Measurements from ENCODE around the gene IGF1R. TPM values are rescaled to one million over a fixed set of nuclear protein-coding genes. Genes with fewer than 3 reads are reported as not detected.

Gene IGF1R
- total RNA-seq, 2 experiments from 2014 or later, result 22.8 to 24.7 TPM

DNA sequence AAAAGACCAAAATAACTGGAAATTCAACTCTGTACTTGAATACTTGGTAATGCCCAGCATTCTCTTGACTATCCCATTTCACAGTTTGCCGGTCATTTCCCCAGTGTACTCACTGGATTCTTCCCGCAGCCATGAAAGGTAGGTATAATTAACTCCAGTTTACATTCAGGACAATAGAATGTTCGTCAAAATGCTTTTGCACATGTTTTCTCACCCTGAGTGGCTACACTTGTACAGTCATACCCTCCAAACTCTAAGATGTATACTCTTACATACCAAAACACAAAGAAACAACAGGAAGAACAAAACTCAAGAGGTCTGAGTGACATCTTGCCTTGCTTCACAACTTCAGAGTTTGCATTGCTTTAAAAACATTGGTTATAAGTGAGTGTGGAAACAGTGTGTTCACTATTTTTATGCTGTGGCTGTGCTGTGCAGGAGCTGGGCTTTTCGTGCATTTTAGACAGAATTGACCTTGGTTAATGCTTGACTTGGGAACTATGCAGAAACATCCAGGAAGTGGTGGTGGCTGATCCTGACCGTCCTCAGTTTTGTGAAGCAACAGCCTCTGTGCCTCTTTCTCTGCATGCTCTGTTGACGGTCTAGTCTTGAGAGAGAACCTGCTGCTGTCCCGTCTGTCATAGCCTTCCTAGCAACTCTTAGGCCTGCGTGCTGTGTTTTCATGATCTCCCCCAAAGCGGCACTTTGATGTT lies 90.5 kb downstream of the IGF1R start:
- Mint-ChIP-seq H3K4me1 (ENCODE audit: low read depth) (peaks cover 67% of the 10 kb centered on the region), H3K27ac (no peak overlapping the region), H3K9me3 (no peaks in the 10 kb centered on the region), H3K36me3 (ENCODE audit: low read depth) (peaks cover 2% of the 10 kb centered on the region), H3K27me3 (no peaks in the 10 kb centered on the region), H3K4me3 (no peak overlapping the region)
- intact Hi-C loops (cut with micrococcal nuclease), result no loop called here
- CTCF ChIA-PET, result interaction anchor here (1.2 kb wide), 1 partner anchor 41 kb away, joined by 3 read pairs; no protein-coding TSS in a partner anchor
- no peak for TF ChIP-seq CTCF (IDR thresholded peaks at IDR 0.05)
- POLR2A ChIA-PET, result no interaction called here
- DNase-seq, result no peak
- ATAC-seq, result peak; percentile 56

- no peaks in the 10 kb centered on the region for H3K27me3 Mint-ChIP-seq
- ChIA-PET CTCF (interaction anchor here (1.2 kb wide), 2 partner anchors 39 to 81 kb away, joined by 3 read pairs; no protein-coding TSS in a partner anchor), POLR2A (no interaction called here)
- peaks cover 70% of the 10 kb centered on the region for H3K4me1 Mint-ChIP-seq (ENCODE audit: low read depth)
- intact Hi-C loops (cut with micrococcal nuclease), result no loop called here
- H3K9me3 Mint-ChIP-seq, result no peaks in the 10 kb centered on the region
- peaks cover 2% of the 10 kb centered on the region for H3K36me3 Mint-ChIP-seq (ENCODE audit: low read depth)
- H3K27ac Mint-ChIP-seq, result no peak overlapping the region
- no peak for TF ChIP-seq CTCF (IDR thresholded peaks at IDR 0.05)
- no peak overlapping the region for H3K4me3 Mint-ChIP-seq
- no peak for ATAC-seq
- DNase-seq, result no peak
Measured at GRCh38 chr15:98740295-98740694, 92.0 kb downstream of the IGF1R start.

- intact Hi-C loops (cut with micrococcal nuclease), result no loop called here
- ChIA-PET POLR2A (no interaction called here), CTCF (interaction anchor here (1.2 kb wide), 1 partner anchor 81 kb away, joined by 3 read pairs; no protein-coding TSS in a partner anchor)
- ATAC-seq (no peak), DNase-seq (no peak)
- peaks cover 2% of the 10 kb centered on the region for H3K36me3 Mint-ChIP-seq (ENCODE audit: low read depth)
- H3K4me1 Mint-ChIP-seq (ENCODE audit: low read depth), result peaks cover 71% of the 10 kb centered on the region
- no peaks in the 10 kb centered on the region for H3K9me3 Mint-ChIP-seq
- H3K27ac Mint-ChIP-seq, result no peak overlapping the region
- no peak for TF ChIP-seq CTCF (IDR thresholded peaks at IDR 0.05)
- no peaks in the 10 kb centered on the region for H3K27me3 Mint-ChIP-seq
- no peak overlapping the region for H3K4me3 Mint-ChIP-seq
Measured at GRCh38 chr15:98740963-98741362, 92.6 kb downstream of the IGF1R start.

DNA sequence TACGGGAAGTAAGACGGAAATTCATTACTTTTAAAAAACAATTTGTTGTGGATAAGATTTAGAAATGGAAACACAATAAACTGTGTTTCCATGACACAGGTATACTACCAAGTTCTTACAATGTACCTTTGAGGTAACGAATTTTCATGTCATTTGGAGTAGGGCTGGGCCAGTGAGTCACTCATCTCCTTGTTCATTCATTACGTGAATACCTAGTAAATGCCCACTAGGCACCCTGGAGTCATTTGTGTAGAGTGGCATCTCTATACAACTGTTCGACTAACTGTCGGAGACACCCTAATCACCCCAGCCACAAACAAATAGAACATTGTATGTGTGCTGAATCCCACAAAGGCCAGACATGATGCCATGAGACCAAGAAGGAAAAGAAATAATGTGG lies 94.8 kb downstream of the IGF1R start:
- ATAC-seq (no peak), DNase-seq (no peak)
- H3K4me1 Mint-ChIP-seq (ENCODE audit: low read depth), result peaks cover 69% of the 10 kb centered on the region
- no peaks in the 10 kb centered on the region for H3K9me3 Mint-ChIP-seq
- TF ChIP-seq CTCF (IDR thresholded peaks at IDR 0.05), result no peak
- H3K27me3 Mint-ChIP-seq, result no peaks in the 10 kb centered on the region
- H3K27ac Mint-ChIP-seq, result no peak overlapping the region
- H3K36me3 Mint-ChIP-seq (ENCODE audit: low read depth), result peaks cover 2% of the 10 kb centered on the region
- POLR2A ChIA-PET, result no interaction called here
- H3K4me3 Mint-ChIP-seq, result no peak overlapping the region
- CTCF ChIA-PET, result no interaction called here
- intact Hi-C loops (cut with micrococcal nuclease), result no loop called here

DNA sequence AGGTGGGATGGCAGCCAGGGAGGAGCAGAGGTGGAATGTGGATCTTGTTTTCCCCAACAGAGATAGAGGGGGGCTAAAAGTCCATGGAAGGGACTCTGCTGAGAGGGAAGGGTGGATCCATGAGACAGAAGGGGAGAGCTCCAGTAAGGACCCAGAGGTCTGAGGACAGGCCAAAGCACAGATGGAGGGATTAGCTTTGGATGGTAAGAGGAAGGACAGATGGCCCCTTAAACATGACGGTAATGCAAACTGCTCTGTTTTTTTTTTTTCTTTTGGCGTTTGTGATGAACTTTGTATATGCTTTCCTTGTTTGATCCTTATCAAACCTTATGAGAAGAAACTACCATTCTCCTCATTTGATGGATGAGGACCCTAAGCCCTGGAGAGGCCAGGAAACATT lies 96.2 kb downstream of the IGF1R start:
- ChIA-PET POLR2A (no interaction called here), CTCF (interaction anchor here (0.8 to 1.8 kb wide), 3 partner anchors 10 to 85 kb away, joined by 3 to 4 read pairs (median 3); no protein-coding TSS in a partner anchor)
- peaks cover 58% of the 10 kb centered on the region for H3K4me1 Mint-ChIP-seq (ENCODE audit: low read depth)
- no peaks in the 10 kb centered on the region for H3K27me3 Mint-ChIP-seq
- no peaks in the 10 kb centered on the region for H3K9me3 Mint-ChIP-seq
- no peaks in the 10 kb centered on the region for H3K36me3 Mint-ChIP-seq (ENCODE audit: low read depth)
- DNase-seq, result no peak
- no peak overlapping the region for H3K27ac Mint-ChIP-seq
- no peak for TF ChIP-seq CTCF (IDR thresholded peaks at IDR 0.05)
- no peak overlapping the region for H3K4me3 Mint-ChIP-seq
- ATAC-seq, result no peak
- intact Hi-C loops (cut with micrococcal nuclease), result no loop called here

Data from activated CD8-positive, alpha-beta T cell treated with anti-CD3 and anti-CD28 coated beads for 36 hours (primary cell).